SH-SY5Y (cell line): ENCODE results near the gene MOV10L1.

Source experiments
- GATA2 ChIP-seq: IDR thresholded peaks from 2 replicates; pipeline ENCODE4 v1.6.1; 2011; ENCODE audit warnings: mild to moderate bottlenecking, low read depth, low read length
- GATA3 ChIP-seq: IDR thresholded peaks from 2 replicates; pipeline ENCODE4 v1.6.1; 2011; ENCODE audit warnings: low read depth, mild to moderate bottlenecking, low read length, moderate library complexity

MOV10L1 gene

DNA sequence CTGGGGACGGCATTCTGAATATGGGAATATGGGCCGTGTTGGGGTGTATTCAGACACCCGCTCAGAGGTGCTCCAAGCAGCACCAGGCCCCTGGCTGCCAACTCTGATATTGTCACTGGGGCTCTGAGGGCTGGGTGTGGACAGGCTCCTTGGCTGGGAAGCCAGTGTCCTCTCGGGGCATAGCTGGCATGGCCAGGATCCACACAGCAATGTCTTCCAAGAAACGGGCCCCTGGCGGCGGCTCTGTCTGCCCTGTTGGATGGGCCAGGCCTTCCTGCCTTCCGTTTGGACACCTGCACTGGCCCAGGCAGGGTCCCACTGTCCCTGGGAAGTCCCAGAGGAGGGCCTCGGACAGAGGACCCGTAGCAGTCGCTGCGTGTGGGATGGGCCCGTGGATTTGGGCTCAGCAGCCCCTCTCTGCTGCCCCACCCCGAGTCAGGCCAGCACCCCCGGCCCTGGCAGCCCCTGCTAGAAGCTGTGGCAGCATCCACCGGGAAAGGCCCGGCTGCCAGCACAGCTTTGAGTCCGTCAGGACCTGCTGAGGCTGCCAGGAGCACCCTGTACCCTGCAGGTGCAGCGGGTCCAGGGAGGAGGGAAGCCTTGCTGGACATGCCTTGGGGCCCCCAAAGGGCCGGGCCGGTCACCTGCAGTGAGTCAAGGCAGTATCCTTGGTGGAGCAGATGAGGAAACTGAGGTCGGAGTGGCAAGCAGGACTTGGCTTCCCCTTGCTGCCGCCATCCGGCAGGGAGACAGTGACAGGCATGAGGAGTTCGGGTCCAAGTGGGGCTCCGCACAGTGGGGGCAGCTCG lies 84.8 kb downstream of the MOV10L1 start:
- TF ChIP-seq GATA3 (no peak), GATA2 (no peak)

DNA sequence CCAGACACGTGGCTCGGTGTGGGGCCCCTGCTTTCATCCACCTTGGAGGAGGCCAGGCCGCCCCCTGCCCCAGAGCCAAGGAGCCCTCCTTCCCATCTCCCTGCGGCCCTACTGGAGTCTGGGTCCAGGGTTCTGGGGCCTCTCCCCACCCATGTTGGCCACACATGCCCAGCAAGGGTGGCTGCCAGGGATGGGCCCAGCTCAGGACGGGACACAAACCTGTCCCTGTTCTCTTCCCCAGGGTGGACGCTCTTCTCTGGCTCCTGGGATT lies 85.3 kb downstream of the MOV10L1 start:
- TF ChIP-seq GATA3 (no peak), GATA2 (no peak)

DNA sequence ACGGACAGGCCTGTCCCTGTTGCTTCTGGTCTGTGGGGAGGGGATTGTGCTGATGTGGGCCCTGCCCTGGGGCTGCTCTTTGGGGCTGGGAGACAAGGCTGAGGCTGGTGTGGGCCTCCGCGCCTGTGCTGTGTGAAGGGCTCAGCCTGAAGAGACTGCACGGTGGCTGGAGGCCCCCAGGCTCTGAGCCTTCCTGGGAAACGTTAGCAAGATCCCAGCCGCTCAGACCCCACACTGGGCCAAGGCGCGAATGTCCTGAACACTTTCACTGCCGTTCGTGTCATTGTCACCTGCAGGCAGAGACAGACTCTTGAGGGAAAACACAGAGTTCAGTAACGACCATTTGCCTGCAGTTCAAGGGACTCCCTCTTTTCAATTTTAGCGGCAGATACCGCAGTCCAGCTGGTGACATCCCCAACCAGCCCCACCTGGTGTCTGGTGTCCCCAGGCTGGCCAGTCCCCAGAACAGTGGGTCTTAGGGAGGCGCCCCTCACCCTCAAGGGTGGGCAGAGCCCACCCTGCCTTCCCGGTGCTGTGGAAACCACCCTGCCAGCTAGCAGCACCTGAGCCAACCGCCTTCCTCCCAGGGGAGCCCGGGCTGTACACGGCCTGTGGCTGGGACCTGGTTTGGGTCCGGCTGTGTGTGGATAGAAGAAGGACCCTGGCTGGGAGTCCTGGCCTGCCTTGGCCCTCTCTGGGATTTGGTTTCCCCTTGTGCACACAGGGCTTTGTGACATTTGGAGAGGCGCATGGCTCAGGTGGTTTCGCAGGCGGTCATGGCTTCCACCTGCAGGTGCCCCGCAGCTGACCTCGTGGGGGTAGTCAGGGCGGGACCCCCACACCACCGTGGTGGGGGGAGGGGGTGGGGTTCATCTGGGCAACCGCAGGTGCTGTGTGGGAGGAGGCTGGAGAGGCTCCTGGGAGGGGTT lies 86.4 kb downstream of the MOV10L1 start:
- TF ChIP-seq GATA2: no peak
- TF ChIP-seq GATA3: no peak

DNA sequence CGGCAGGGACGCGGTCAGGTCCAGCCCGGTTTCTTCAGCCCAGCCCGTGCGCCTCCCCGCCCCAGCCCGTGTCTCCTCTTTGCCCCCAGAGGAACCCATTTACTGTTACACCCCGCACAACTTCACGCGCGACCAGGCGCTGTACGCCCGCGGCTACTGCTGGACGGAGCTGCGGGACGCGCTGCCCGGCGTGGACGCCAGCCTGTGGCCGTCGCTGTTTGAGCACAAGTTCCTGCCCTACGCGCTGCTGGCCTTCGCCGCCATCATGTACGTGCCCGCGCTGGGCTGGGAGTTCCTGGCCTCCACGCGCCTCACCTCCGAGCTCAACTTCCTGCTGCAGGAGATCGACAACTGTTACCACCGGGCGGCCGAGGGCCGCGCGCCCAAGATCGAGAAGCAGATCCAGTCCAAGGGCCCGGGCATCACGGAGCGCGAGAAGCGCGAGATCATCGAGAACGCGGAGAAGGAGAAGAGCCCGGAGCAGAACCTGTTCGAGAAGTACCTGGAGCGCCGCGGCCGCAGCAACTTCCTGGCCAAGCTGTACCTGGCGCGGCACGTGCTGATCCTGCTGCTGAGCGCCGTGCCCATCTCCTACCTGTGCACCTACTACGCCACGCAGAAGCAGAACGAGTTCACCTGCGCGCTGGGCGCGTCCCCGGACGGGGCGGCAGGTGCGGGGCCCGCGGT lies 87.2 kb downstream of the MOV10L1 start:
- no peak for TF ChIP-seq GATA2
- no peak for TF ChIP-seq GATA3

DNA sequence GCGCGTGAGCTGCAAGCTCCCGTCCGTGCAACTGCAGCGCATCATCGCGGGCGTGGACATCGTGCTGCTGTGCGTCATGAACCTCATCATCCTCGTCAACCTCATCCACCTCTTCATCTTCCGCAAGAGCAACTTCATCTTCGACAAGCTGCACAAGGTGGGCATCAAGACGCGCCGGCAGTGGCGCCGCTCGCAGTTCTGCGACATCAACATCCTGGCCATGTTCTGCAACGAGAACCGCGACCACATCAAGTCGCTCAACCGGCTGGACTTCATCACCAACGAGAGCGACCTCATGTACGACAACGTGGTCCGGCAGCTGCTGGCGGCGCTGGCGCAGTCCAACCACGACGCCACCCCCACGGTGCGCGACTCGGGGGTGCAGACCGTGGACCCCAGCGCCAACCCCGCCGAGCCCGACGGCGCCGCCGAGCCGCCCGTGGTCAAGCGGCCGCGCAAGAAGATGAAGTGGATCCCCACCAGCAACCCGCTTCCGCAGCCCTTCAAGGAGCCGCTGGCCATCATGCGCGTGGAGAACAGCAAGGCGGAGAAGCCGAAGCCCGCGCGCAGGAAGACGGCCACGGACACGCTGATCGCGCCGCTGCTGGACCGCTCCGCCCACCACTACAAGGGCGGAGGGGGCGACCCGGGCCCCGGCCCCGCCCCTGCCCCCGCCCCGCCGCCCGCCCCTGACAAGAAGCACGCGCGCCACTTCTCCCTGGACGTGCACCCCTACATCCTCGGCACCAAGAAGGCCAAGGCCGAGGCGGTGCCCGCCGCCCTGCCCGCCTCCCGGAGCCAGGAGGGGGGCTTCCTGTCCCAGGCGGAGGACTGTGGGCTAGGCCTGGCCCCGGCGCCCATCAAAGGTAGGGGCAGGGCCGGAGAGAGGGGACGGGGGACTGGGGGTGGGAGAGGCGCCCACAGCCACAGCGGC lies 88.0 kb downstream of the MOV10L1 start:
- TF ChIP-seq GATA3: no peak
- TF ChIP-seq GATA2: no peak

DNA sequence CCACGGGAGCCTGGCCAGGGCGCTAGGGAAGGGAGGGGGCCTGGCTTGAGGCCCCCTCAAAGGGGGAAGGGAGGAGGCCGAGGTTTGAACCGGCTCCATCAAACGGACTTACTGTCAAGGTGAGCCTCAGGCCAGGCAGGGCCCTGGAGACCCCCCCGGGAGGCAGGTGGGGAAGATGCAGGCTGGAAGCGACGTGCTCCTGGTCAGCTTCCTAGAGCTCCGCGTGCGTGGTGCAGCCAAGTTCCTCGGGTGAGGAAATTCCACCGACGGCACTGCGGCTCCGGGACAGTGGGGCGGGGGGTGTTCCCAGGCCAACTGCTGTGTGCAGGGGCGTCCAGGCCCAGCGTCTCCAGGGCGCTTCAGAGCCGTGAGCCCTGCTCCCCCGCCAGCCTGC lies 88.7 kb downstream of the MOV10L1 start:
- TF ChIP-seq GATA2 (no peak), GATA3 (no peak)

DNA sequence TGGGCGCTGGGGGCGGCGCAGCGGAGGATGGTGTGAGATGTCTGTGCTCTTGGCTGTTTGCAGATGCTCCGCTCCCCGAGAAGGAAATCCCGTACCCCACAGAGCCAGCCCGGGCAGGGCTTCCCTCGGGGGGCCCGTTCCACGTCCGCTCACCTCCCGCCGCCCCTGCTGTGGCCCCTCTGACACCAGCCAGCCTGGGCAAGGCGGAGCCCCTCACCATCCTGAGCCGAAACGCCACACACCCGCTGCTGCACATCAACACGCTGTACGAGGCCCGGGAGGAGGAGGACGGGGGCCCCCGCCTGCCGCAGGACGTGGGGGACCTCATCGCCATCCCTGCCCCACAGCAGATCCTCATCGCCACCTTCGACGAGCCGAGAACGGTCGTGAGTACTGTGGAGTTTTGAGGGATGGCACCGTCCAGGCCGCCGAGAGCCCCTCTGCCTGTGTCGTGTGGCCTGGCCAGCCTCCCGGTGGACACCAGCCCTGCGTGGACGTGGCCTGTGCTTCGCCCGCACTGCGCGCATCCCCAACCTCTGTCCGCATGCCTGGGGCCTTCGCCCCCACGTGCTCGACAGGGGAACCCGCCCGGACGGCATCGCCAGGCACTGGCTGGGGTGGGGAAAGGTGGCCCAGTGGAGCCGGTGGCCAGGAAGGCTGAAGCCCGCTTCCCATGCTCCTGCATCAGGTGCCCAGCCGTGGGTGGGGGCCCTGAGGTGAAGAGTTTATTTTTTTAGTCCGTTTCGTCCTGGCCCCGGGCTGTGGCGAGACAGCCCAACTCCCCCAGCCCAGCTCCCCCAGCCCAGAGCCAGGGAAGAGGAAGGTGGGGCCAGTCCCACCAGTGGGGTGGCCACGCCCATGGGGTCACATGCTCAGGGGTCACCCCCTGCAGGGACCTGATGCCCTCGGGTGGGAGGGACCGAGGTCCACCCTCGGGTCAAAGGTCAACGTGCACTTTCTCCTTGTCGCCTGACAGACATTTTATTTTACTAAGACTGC lies 89.4 kb downstream of the MOV10L1 start:
- no peak for TF ChIP-seq GATA3
- no peak for TF ChIP-seq GATA2

DNA sequence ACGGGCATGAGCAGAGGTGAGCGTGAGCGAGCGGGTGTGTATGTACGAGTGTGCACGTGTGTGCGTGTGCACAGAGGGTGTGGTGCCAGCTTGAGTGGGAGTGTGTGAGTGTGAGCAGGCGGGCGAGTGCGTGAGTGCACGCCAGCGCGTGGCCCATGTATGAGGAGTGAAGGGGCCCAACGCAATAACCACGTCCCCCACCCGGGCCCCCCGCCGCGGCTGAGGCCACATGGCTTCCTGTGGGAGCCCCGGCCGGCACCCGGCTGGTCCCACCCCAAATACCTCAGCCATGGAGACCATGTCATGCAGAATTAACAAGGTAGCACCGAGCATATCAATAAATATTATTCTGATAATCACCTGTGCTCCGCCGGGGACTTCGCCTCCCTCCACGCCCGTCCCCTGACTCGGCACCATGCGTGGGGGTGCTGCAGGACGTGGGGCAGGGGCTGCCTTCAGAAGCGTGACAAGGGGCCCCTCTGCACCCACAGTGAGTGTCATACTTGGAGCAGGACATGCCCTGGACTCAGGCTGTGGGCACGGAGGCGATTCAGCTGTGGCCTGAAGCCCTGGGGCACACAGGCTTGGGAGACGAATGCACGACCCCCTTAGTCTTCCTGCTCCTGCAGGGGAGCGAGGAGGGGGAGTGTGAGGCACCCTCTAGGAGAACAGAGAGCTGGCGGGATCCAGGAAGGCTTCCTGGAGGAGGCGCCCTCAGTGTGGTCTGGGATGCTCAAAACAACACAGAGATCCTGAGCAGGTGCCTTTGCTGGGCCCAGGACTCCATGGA lies 90.3 kb downstream of the MOV10L1 start:
- no peak for TF ChIP-seq GATA2
- TF ChIP-seq GATA3: no peak

DNA sequence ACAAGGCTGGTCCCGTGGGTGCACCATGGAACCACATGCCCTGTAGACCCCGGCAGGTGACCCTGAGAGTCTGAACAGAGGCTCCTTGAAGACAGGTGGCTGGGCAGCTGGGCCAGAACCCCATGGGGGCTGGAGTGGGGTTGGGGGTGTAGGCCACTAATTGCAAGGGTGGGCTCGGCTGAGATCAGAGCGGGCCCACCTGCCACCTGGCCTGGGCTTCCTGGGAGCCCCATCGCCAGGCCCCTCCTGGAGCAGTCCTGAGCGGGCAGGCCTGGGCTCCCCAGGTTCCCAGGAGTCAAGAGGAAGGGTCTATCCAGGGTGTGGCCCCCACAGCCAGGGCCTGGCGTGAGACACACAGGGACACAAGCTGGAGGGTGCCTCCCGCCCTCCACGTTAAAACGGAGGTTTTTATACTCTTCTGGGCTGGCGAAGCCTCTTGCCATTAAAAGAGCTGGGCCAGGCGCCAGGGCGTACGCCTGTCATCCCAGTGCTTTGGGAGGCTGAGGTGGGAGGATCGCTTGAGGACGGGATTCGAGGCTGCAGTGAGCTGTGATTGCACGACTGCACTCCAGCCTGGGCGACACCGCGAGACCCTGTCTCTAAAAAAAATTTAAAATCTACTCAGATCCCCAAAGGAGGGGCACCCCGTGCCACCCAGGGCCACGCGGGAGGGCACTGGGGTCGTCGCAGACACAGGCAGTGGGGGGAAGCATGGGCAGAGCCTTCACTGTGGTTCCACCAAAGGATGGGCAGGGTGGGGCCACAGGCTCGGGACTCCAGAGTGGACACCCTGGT lies 91.1 kb downstream of the MOV10L1 start:
- TF ChIP-seq GATA3 (no peak), GATA2 (no peak)

DNA sequence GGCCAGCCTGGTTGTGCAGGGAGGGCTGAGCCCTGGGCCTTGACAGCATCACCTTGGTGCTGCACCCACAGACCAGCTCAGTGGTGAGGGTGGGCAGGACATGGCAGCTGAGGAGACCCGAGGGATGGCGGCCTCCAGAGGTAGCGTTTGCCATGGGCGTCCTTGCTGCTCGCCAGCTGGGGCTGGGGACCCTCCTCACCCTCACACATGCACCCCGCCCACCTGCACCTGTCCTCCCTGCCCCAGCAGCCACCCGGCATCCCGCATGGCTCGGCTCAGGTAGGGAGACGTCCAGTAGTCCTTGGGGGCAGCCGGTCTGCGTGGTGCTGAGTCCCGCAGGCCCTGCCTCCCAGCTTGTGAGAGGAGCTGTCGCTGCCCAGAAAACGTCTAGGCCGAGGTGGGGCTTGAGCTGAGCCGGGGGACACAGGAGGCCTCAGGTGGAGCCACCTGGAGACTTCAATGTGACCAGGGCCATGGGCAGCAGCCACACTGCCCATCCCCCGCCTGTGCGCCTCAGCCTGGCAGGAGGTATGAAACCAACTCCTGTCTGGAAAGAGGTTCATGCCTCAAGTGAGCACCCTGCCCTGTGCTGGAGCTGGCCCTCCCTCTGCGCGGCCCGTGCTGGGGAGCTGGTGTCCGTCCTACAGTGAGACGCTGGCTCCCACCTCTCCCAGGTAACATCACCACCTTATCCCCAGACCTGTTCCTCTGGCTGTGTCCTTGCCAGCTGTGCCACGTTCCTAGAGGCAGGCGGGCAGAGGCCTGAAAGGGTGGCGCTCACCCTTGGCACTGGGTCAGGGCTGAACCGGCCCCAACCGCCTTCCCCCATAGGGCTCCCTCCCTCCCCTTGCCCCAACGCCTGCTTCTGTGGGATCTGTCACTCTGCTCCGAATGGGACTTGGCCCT lies 92.6 kb downstream of the MOV10L1 start:
- TF ChIP-seq GATA3 (no peak), GATA2 (no peak)
